Activated CD8-positive, alpha-beta memory T cell treated with anti-CD3 and anti-CD28 coated beads, Interleukin-2, amount 50 U/mL, for 48 hours (primary cell): Measurements from ENCODE around the gene CFAP46.

Source experiments
- DNase-seq: peaks from one replicate; pipeline ENCODE4 v3.0.0-alpha.2; 2020

CFAP46 gene

GRCh38 chr10:132942101-132943057 is at the start of gene CFAP46:
CFAP46 (minus strand) TSS chr10:132942570; CDS start chr10:132942484, 86 bp downstream.
- DNase-seq: peak; percentile 67

- no peak for DNase-seq
These were observed 49.5 kb upstream of the CFAP46 start for GRCh38 chr10:132991706-132992432.

GRCh38 chr10:132990684-132991545 is 48.5 kb upstream of the CFAP46 start:
- DNase-seq: no peak

- DNase-seq: no peak
These were observed 47.4 kb upstream of the CFAP46 start for GRCh38 chr10:132989476-132990415.

GRCh38 chr10:132988988-132989387 is 46.6 kb upstream of the CFAP46 start:
- no peak for DNase-seq

- DNase-seq: no peak
These were observed 45.6 kb upstream of the CFAP46 start for GRCh38 chr10:132987671-132988571.

- DNase-seq: no peak
These were observed 44.6 kb upstream of the CFAP46 start for GRCh38 chr10:132986978-132987377.

- DNase-seq: no peak
These were observed 44.2 kb upstream of the CFAP46 start for GRCh38 chr10:132986576-132986975.

GRCh38 chr10:132986076-132986475 is 43.7 kb upstream of the CFAP46 start:
- DNase-seq: no peak

GRCh38 chr10:132985546-132985900 is 43.2 kb upstream of the CFAP46 start:
- DNase-seq: no peak

- no peak for DNase-seq
These were observed 42.6 kb upstream of the CFAP46 start for GRCh38 chr10:132984801-132985545.

GRCh38 chr10:132984008-132984295 is 41.6 kb upstream of the CFAP46 start:
- DNase-seq: no peak

- DNase-seq: no peak
These were observed 41.1 kb upstream of the CFAP46 start for GRCh38 chr10:132983252-132984007.

- DNase-seq: no peak
These were observed 40.1 kb upstream of the CFAP46 start for GRCh38 chr10:132982301-132982989.

GRCh38 chr10:132981746-132982145 is 39.4 kb upstream of the CFAP46 start:
- no peak for DNase-seq

GRCh38 chr10:132981173-132981555 is 38.8 kb upstream of the CFAP46 start:
- no peak for DNase-seq

GRCh38 chr10:132980426-132981172 is 38.2 kb upstream of the CFAP46 start:
- no peak for DNase-seq
